ENCODE data around the gene CCDC192. TPM values are rescaled to one million over a fixed set of nuclear protein-coding genes. Genes with fewer than 3 reads are reported as not detected.
A peak's percentile ranks its signal among the peaks of the same experiment; 100 is the strongest.

Gene CCDC192
- total and polyA plus RNA-seq, 2 donors (not counting 3 experiments of a cell fraction or from before 2014, with no cell fraction given) = not detected

DNA sequence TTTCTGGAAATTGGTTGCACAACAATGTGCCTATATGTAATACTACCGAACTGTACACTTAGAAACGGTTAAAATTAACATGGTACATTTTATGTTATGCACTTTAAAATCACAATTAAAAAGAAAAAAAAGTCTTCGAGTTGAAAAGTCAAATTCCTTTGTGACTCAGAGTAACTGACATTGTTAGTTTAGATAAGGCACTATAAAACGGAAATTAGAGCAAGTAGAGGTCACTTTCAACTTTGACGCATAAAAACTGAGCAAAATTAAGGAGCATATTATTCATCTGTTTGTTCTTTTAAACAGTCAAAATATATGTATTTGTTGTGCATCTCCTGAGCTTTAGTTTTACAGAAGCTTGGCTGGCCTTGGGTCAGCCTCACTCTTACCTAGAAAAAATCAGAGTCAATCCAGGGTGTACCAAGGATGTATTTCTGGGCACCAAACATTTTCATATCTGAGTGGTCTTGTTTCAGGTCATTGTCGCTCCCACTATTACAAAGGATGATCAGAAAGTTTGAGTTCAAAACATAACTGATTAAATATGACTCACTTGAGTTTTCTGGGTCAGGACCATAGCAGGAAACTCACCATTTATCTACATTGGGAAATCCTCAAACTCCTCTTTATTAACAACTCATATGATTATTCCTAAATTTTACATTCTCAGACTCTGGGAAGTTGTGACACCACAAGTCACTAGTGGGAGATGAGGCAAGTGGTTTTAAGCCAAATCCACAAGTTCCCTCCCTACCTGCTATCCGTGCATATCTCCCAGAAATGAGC, 160.6 kb downstream of the CCDC192 start:
- Histone ChIP-seq H3K4me3 (replicated peaks in 1 of 3; ENCODE audit: insufficient read depth in 1 of 3, low read depth in 1 of 3, low read length in 3 of 3) (peak overlapping the region in 1 of 3 experiments; percentile 28), H3K27ac (ENCODE audit: insufficient read depth, low read depth, low read length) (peak overlapping the region; percentile 97), H4K20me1 (replicated peaks; ENCODE audit: control insufficient read depth, extremely low read depth, insufficient read depth, low read length) (no peaks in the 10 kb centered on the region), H3K9me1 (replicated peaks; ENCODE audit: control insufficient read depth, extremely low read depth, insufficient read depth, low read length) (no peaks in the 10 kb centered on the region), H3K79me2 (ENCODE audit: control insufficient read depth, insufficient read depth, low read length) (no peaks in the 10 kb centered on the region), H3K36me3 (ENCODE audit: control insufficient read depth in 2 of 2, extremely low read depth in 1 of 2, insufficient read depth in 2 of 2, low read length in 2 of 2) (no peaks in the 10 kb centered on the region), H2AFZ (ENCODE audit: low read depth, low read length) (peak overlapping the region; percentile 28), H3K4me1 (ENCODE audit: control insufficient read depth, extremely low read depth, insufficient read depth, low read length) (peaks cover 30% of the 10 kb centered on the region), H3K27me3 (ENCODE audit: control insufficient read depth in 2 of 2, insufficient read depth in 2 of 2, low read length in 2 of 2) (peaks cover 0 to 7% of the 10 kb centered on the region in 2 experiments), H3K4me2 (ENCODE audit: insufficient read depth, low read length) (peak overlapping the region; percentile 92), H3K9me3 (replicated peaks; ENCODE audit: control insufficient read depth, insufficient read depth, low read length) (no peaks in the 10 kb centered on the region), H3K9ac (replicated peaks; ENCODE audit: extremely low read depth, insufficient read depth, low read length) (peak overlapping the region; percentile 91)
- TF ChIP-seq, protein P1, sequence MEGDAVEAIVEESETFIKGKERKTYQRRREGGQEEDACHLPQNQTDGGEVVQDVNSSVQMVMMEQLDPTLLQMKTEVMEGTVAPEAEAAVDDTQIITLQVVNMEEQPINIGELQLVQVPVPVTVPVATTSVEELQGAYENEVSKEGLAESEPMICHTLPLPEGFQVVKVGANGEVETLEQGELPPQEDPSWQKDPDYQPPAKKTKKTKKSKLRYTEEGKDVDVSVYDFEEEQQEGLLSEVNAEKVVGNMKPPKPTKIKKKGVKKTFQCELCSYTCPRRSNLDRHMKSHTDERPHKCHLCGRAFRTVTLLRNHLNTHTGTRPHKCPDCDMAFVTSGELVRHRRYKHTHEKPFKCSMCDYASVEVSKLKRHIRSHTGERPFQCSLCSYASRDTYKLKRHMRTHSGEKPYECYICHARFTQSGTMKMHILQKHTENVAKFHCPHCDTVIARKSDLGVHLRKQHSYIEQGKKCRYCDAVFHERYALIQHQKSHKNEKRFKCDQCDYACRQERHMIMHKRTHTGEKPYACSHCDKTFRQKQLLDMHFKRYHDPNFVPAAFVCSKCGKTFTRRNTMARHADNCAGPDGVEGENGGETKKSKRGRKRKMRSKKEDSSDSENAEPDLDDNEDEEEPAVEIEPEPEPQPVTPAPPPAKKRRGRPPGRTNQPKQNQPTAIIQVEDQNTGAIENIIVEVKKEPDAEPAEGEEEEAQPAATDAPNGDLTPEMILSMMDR (IDR thresholded peaks at IDR 0.05; ENCODE audit: extremely low read depth in 1 of 2, insufficient read depth in 1 of 2, low read depth in 1 of 2, low read length in 2 of 2) = no peak
- TF ChIP-seq JUN (IDR thresholded peaks at IDR 0.05; ENCODE audit: borderline replicate concordance, insufficient read depth, insufficient read length, low read depth) (peak; percentile 83), GATA2 (IDR thresholded peaks at IDR 0.05; ENCODE audit: insufficient read depth, insufficient read length, low read depth, low read length) (peak; percentile 54), FOS (IDR thresholded peaks at IDR 0.05; ENCODE audit: borderline replicate concordance, insufficient read depth, low read length) (peak; percentile 55), POLR2AphosphoS5 (IDR thresholded peaks at IDR 0.05; ENCODE audit: insufficient read depth, low read depth, low read length) (peak; percentile 32), EZH2 (IDR thresholded peaks at IDR 0.05; ENCODE audit: borderline replicate concordance, low read depth, low read length, severe bottlenecking) (no peak), MYC (IDR thresholded peaks at IDR 0.05; ENCODE audit: low read depth, low read length) (no peak), POLR2A (IDR thresholded peaks at IDR 0.05; ENCODE audit: low read depth, low read length) (no peak), MAX (IDR thresholded peaks at IDR 0.05; ENCODE audit: insufficient read depth, insufficient read length) (no peak)
- DNase-seq (ENCODE audit: low read depth, low spot score) = peak; percentile 87
- POLR2A ChIA-PET = no interaction called here
- dilution Hi-C loops (cut with MboI; ENCODE audit: extremely low pct_ligation_motif_present, low sequenced_read_pairs) = no loop called here
- BruUV-seq (replicated peaks) = TSS peak; percentile 83
- intact Hi-C loops (cut with micrococcal nuclease) = loop anchor here (1.0 kb wide), 5 partner anchors 7 to 174 kb away; no protein-coding TSS in a partner anchor
- CTCF ChIA-PET = interaction anchor here (1.6 kb wide), 2 partner anchors 8 to 50 kb away, joined by 4 to 10 read pairs; no protein-coding TSS in a partner anchor
- peak; percentile 62 for FAIRE-seq

All from endothelial cell of umbilical vein (primary cell).